Peyer's patch (tissue), 4 donors: ENCODE results near the gene HIVEP2. TPM values are rescaled to one million over a fixed set of nuclear protein-coding genes. Genes with fewer than 3 reads are reported as not detected.

Source experiments
- DNase-seq, 3 donors: peaks; one replicate each; pipeline ENCODE4 v3.0.0-alpha.2; 2017 to 2019
- H3K27ac ChIP-seq, 4 donors: fragments of 200-600 bp; sonication (generic); one replicate each; pipeline ENCODE4 v1.5.1; 2016 to 2019
- H3K27me3 ChIP-seq, 2 donors: fragments of 200-600 bp; sonication (generic); one replicate each; pipeline ENCODE4 v1.5.1; 2019
- H3K36me3 ChIP-seq, 3 donors: fragments of 200-600 bp; sonication (generic); one replicate each; pipeline ENCODE4 v1.5.1; 2016 to 2019
- H3K4me1 ChIP-seq, 4 donors: fragments of 200-600 bp; sonication (generic); one replicate each; pipeline ENCODE4 v1.5.1; 2016 to 2019
- H3K4me3 ChIP-seq, 4 donors: fragments of 200-600 bp; sonication (generic); 1 replicate in 3 of 4; 2 replicates in 1 of 4; pipeline ENCODE4 v1.5.1; 2016 to 2019; ENCODE audit warnings: mild to moderate bottlenecking in 1 of 4
- H3K9me3 ChIP-seq, 4 donors: fragments of 200-600 bp; sonication (generic); one replicate each; pipeline ENCODE4 v1.5.1; 2016 to 2019; ENCODE audit warnings: mild to moderate bottlenecking in 1 of 4
- CTCF ChIP-seq, 6 experiments: fragments of 450-650 bp in 4 of 6; fragments of 200-600 bp in 2 of 6; sonication (generic) in 1 of 6; IDR thresholded peaks; one replicate each; pipeline ENCODE4 v1.5.1; 2017 to 2019; ENCODE audit warnings: antibody characterized with exemption in 6 of 6, mild to moderate bottlenecking in 3 of 6, moderate library complexity in 1 of 6
- POLR2A ChIP-seq, 2 donors: fragments of 450-650 bp; IDR thresholded peaks; one replicate each; pipeline ENCODE4 v1.5.1; 2017; ENCODE audit warnings: antibody characterized with exemption in 2 of 2, mild to moderate bottlenecking in 2 of 2, moderate library complexity in 2 of 2
- total RNA-seq, 4 donors: library from RNA; depleted of rRNA; stranded (reverse); fragments of >200 nt; gene quantifications; one replicate each; pipeline ENCODE4 v1.1.0, GENCODE V29; 2016

The HIVEP2 gene
- total RNA-seq, 4 donors from 2014 or later, result 14.4 to 35.5 (median 19.5) TPM

- Histone ChIP-seq H3K4me1 (peaks cover 0 to 28% (median 1%) of the 10 kb centered on the region in 4 donors), H3K36me3 (no peaks in the 10 kb centered on the region), H3K4me3 (no peak overlapping the region), H3K27me3 (no peaks in the 10 kb centered on the region), H3K27ac (peak overlapping the region; percentile 33 to 83 (median 54)), H3K9me3 (no peaks in the 10 kb centered on the region)
- no peak for TF ChIP-seq POLR2A (IDR thresholded peaks at IDR 0.05)
- no peak for TF ChIP-seq CTCF (IDR thresholded peaks at IDR 0.05)
- DNase-seq, result no peak
These were observed 105.3 kb downstream of the HIVEP2 start for GRCh38 chr6:142839686-142840040.

GRCh38 chr6:142838821-142839685 is 105.9 kb downstream of the HIVEP2 start:
- Histone ChIP-seq H3K36me3 (no peaks in the 10 kb centered on the region), H3K27ac (peak overlapping the region; percentile 33 to 83 (median 54)), H3K4me3 (peak overlapping the region in 2 of 4 donors; percentile 23 to 25), H3K4me1 (peaks cover 0 to 22% (median 1%) of the 10 kb centered on the region in 4 donors), H3K9me3 (no peaks in the 10 kb centered on the region), H3K27me3 (no peaks in the 10 kb centered on the region)
- no peak for TF ChIP-seq CTCF (IDR thresholded peaks at IDR 0.05)
- no peak for TF ChIP-seq POLR2A (IDR thresholded peaks at IDR 0.05)
- DNase-seq, result no peak

GRCh38 chr6:142835787-142836535 is 109.0 kb downstream of the HIVEP2 start:
- H3K4me1 ChIP-seq, result peaks cover 0 to 17% (median 1%) of the 10 kb centered on the region in 4 donors
- TF ChIP-seq CTCF (IDR thresholded peaks at IDR 0.05) (no peak), POLR2A (IDR thresholded peaks at IDR 0.05) (no peak)
- H3K4me3 ChIP-seq, result no peak overlapping the region
- DNase-seq, result no peak
- no peaks in the 10 kb centered on the region for H3K27me3 ChIP-seq
- no peak overlapping the region for H3K27ac ChIP-seq
- no peaks in the 10 kb centered on the region for H3K36me3 ChIP-seq
- no peaks in the 10 kb centered on the region for H3K9me3 ChIP-seq

GRCh38 chr6:142834853-142835252 is 110.1 kb downstream of the HIVEP2 start:
- no peak overlapping the region for H3K4me3 ChIP-seq
- H3K9me3 ChIP-seq, result no peaks in the 10 kb centered on the region
- no peaks in the 10 kb centered on the region for H3K27me3 ChIP-seq
- no peak for TF ChIP-seq CTCF (IDR thresholded peaks at IDR 0.05)
- no peak for TF ChIP-seq POLR2A (IDR thresholded peaks at IDR 0.05)
- no peak for DNase-seq
- no peak overlapping the region for H3K27ac ChIP-seq
- no peaks in the 10 kb centered on the region for H3K36me3 ChIP-seq
- peaks cover 0 to 16% (median 1%) of the 10 kb centered on the region in 4 donors for H3K4me1 ChIP-seq

- no peaks in the 10 kb centered on the region for H3K27me3 ChIP-seq
- H3K9me3 ChIP-seq, result no peaks in the 10 kb centered on the region
- no peak overlapping the region for H3K4me3 ChIP-seq
- H3K36me3 ChIP-seq, result no peaks in the 10 kb centered on the region
- DNase-seq, result no peak
- H3K4me1 ChIP-seq, result peaks cover 0 to 10% (median 1%) of the 10 kb centered on the region in 4 donors
- TF ChIP-seq CTCF (IDR thresholded peaks at IDR 0.05), result no peak
- no peak for TF ChIP-seq POLR2A (IDR thresholded peaks at IDR 0.05)
- no peak overlapping the region for H3K27ac ChIP-seq
These were observed 111.2 kb downstream of the HIVEP2 start for GRCh38 chr6:142833798-142834197.
